HG02571 (cell line): ENCODE measurements around the gene LBX1.

ENCODE experiments used
- ATAC-seq: cut with Tn5 transposase; IDR thresholded peaks from one replicate; pipeline ENCODE4 v1.9.1; 2021; ENCODE audit warnings: mild to moderate bottlenecking, moderate library complexity; ENCODE audit not compliant: unreplicated experiment

LBX1 gene

GRCh38 chr10:101229266-101230182, at the start of gene LBX1:
Gene LBX1, minus strand, starts transcription at chr10:101229463. Its CDS starts 648 bp downstream, at chr10:101228815.
- no peak for ATAC-seq

- no peak for ATAC-seq
These were observed 44.5 kb upstream of the LBX1 start for GRCh38 chr10:101273741-101274140.

- ATAC-seq, result no peak
These were observed 44.1 kb upstream of the LBX1 start for GRCh38 chr10:101273330-101273729.

GRCh38 chr10:101272229-101272868, 43.1 kb upstream of the LBX1 start:
- no peak for ATAC-seq

GRCh38 chr10:101270763-101271162, 41.5 kb upstream of the LBX1 start:
- ATAC-seq, result no peak

GRCh38 chr10:101267776-101268175, 38.5 kb upstream of the LBX1 start:
- no peak for ATAC-seq

GRCh38 chr10:101267290-101267680, 38.0 kb upstream of the LBX1 start:
- ATAC-seq, result no peak

- no peak for ATAC-seq
These were observed 37.4 kb upstream of the LBX1 start for GRCh38 chr10:101266381-101267289.

- ATAC-seq, result no peak
These were observed 34.0 kb upstream of the LBX1 start for GRCh38 chr10:101263150-101263752.

GRCh38 chr10:101262147-101262546, 32.9 kb upstream of the LBX1 start:
- ATAC-seq, result no peak

- no peak for ATAC-seq
These were observed 32.4 kb upstream of the LBX1 start for GRCh38 chr10:101261702-101262101.

- no peak for ATAC-seq
These were observed 31.7 kb upstream of the LBX1 start for GRCh38 chr10:101260764-101261481.

- ATAC-seq, result no peak
These were observed 29.1 kb upstream of the LBX1 start for GRCh38 chr10:101258179-101258885.

- ATAC-seq, result no peak
These were observed 28.2 kb upstream of the LBX1 start for GRCh38 chr10:101257491-101257890.

GRCh38 chr10:101257084-101257483, 27.8 kb upstream of the LBX1 start:
- ATAC-seq, result no peak

GRCh38 chr10:101256387-101256786, 27.1 kb upstream of the LBX1 start:
- no peak for ATAC-seq

GRCh38 chr10:101250136-101250535, 20.9 kb upstream of the LBX1 start:
- ATAC-seq, result no peak

- no peak for ATAC-seq
These were observed 19.9 kb upstream of the LBX1 start for GRCh38 chr10:101249171-101249581.

- no peak for ATAC-seq
These were observed 17.4 kb upstream of the LBX1 start for GRCh38 chr10:101246639-101247038.
